Stimulated activated CD4-positive, alpha-beta T cell treated with anti-CD3 and anti-CD28 coated beads, Interleukin-1b, Interleukin-23, amount 100 ng/mL, for 1 hour (primary cell): ENCODE data around the gene DENND5A.
"Not testable (repeated sequence)": the region's sequence is repeated elsewhere in the genome, so short reads cannot be mapped to it uniquely, and the experiment has no call there.

ENCODE experiments used
- DNase-seq, 2 donors: peaks; one replicate each; pipeline ENCODE4 v3.0.0-alpha.2; 2020; ENCODE audit warnings: low read depth in 2 of 2

Gene DENND5A

GRCh38 chr11:9138612-9139579, 126.3 kb downstream of the DENND5A start:
- peak in 1 of 2 donors; percentile 1 for DNase-seq

GRCh38 chr11:9138133-9138453, 127.1 kb downstream of the DENND5A start:
- no peak for DNase-seq

DNA sequence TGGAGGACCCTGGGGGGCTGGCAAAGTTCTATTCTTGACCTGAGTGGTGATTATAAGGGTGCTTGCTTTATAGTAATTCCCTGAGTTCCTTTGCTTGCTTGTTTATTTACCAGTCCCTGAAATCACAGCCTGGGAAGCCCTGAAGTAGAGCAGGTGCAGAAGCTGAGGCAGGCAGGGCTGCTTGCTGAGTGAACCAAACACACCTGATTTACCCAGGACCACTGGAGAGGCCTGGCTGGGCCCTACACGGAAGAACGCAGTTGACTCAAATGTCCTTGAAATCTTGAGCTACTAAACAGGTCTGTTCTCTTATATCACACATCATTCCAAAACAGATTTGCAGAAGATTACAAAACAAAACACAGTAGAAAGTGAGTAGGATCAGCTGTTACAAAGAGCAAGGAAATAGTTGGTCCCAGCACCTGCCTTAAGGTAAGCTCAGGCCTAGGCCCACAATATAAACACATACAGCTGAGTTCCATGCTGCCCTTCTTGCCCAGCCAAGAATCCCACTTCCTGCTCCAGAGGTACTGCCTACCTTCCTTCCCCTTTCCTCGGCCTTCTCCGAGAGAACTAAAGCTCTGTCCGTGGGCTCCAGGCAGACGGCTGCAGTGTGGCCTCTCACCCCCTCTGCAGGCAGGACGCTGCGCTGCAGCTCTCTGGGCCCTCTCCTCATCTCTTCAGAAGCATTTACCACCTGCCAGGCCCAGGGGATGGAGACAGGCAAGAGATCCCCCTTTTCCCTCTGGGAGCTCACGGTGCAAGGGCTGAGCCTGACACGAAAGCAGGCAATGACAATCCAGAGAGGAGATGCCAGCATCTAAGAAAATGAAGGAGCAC, 127.6 kb downstream of the DENND5A start:
- DNase-seq: peak; percentile 21 to 52

DNA sequence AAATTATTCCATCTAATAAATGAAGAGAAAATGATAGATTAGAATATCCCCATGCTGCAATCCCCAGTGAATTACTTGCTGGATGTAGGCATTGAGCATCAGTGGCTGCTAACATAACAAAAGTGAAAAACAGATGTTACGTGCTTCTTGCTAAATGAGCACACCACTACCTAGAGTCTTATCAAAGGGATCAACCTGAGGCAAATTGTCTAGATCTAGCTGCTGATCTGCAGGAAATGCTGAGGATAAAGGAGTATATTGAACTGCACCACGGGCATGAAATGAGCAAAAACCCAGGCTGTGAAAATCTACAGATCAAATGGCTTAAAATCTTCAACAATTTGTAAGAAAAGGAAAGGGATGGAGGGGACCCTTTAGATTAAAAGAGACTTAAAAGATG, 128.4 kb downstream of the DENND5A start:
- DNase-seq: no peak

DNA sequence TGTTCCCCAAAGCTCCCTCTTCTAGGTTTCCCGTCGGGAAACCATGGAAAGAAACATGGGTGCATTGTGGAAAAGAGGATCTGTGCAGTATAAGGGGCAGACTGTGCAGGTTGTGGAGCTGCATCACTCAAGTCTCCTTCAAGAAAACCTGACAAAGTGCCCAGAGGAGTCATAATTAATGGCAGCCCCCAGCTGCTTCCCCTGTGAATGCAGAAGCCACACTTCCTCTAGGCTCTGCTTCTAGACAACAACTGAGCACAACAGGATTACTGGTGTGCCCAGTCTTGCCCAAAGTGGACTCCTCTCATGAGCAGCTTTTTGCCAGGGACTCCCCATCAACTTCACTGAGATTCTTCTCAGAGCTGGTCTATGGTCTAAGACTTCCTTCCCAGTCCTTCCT, 131.2 kb downstream of the DENND5A start:
- DNase-seq: no peak

- DNase-seq: no peak
These were observed 132.8 kb downstream of the DENND5A start for GRCh38 chr11:9132203-9132878.

- DNase-seq: no peak
These were observed 134.9 kb downstream of the DENND5A start for GRCh38 chr11:9130297-9130696.

- DNase-seq: no peak
These were observed 138.5 kb downstream of the DENND5A start for GRCh38 chr11:9126636-9127035.

- no peak for DNase-seq
These were observed 139.8 kb downstream of the DENND5A start for GRCh38 chr11:9125185-9125886.

GRCh38 chr11:9123595-9124304, 141.4 kb downstream of the DENND5A start:
- DNase-seq: no peak

DNA sequence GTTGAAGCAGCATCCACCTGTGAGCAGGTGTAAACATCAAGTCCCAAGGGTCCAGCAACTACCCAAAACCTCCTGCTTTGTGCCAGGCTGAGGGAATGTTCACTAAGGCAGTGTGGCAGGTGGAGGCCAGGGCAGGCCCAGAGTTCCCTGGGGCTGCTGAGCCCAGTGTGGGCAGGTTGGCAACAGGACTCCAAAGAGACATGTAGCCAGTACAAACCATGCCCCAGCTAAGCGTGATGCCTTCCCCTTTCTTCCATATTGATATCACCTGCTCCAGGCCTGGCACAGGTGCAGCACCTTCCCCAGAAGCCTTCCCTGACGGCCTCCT, 143.7 kb downstream of the DENND5A start:
- no peak for DNase-seq

DNA sequence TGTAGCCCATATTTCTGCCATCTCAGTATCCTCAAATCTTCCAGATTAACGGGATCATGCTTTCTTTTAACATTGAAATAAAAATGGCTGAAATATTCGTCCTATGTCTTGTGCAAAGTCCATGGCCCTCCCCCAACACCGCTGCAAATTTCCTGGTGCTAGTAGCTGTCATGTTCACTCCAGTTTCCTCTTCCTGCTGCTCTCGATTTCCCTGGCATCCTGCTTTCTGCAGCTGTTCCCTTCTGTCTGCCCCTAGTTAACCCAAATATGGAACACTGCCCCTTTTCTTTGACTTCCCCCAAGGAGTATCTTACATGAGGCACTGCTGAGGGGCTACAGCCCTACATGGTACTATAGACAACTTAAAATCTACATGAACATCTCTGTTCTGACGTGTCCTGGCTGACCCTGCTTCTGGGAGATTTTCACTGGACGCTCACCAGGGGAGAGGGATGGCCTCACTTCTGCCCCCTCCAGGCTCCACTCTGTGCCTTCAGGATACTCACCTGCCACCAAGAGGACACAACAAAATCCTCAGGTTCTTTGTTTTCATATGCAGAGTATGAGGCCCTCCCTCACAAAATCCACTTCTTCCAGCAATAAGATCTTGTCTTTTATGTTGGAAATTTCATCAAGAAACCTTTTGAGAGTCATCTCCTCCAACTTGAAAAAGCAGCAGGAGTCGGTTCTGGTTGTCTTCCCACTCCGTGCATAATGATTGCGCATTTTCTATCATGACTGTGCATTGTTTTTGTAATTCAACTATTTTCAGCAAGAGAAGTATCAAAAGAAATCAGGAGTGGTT, 144.3 kb downstream of the DENND5A start:
- no peak for DNase-seq

- no peak for DNase-seq
These were observed 146.9 kb downstream of the DENND5A start for GRCh38 chr11:9118277-9118676.

GRCh38 chr11:9112075-9112474, 153.1 kb downstream of the DENND5A start:
- DNase-seq: no peak

DNA sequence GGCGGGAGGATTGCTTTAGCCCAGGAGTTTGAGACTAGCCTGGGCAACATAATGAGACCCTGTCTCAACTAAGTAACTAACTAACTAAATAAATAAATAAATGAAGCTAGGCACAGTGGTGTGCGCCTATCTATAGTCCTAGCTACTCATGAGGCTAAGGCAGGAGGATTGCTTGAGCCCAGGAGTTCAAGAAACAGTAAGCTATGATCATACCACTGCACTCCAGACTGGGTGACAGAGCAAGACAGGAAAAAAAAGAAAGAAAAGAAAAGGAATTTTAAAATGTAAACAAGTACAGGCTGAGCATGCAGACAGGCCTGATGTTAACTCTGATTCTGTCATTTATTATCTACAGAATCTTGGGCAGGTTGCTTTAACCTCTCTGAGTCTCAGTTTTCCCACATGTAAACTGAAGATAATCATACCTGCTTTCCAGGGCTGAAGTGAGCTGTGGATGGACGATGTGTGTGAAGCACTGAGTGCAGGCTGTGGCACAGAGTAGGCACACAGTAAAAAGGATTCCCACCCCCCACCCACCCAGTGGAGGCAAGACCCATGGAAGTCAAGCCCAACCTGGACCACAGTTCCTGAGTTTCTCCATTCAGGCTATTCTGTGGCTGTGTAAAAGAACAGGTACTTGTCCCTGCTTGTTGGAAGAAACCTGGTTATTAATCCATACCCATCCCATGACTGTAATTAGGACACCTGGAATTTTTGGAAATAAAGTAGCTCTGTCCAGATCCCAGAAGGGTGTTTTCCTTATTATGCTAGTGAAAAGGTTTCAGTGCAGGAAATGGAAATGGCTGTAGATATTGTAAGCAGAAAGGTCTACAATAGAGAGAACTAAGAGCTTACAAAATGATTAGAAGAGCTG, 155.1 kb downstream of the DENND5A start:
- DNase-seq: no peak

DNA sequence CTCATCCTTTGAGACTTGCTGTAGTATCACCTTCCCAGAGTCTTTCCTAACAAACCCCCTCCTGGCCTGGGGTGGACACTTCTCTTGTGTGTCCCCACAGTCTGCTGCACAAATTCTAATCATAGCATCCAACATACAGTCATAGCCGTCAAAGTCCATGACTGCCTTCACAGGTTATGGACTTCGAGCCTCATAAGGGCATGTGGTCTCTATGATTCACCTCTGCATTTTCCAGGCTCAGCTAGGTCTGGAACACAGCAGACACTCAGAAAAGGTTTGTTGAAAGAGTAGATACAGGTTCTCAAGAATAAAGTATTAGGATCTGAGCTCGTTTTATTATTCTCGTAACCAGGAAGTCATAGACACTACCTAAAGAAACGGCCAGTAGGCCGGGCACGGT, 160.6 kb downstream of the DENND5A start:
- no peak for DNase-seq

DNA sequence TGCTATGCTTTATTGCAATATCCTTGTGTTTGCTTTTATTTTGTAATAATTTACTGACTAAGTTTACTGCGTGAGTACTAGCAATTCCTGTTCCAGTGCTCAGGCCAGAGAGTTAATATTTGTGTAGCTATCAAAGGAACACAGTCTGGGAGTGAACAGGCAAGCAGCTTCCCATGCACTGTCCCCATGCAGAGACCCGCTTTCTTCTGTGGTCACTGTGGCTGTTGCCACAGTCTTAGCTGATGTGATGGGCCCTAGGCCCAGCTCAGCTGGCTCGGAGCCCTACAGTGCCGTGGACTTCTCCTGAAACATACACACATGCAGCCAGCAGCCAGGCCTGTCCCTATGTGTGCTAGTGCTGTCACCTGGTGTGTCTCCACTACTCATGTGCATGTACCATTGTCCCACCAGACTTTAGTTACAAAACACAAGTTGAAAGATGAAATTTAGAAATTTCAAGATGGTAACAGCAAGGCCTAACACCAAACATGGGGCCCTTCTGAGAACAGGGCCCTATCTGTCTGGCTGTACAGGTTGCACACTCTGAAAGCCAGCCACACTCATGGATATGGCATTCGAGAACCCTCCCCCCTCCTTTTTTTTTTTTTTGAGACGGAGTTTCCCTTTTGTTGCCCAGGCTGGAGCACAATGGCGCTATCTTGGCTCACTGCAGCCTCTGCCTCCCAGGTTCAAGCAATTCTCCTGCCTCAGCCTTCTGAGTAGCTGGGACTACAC, 161.4 kb downstream of the DENND5A start:
- no peak for DNase-seq

GRCh38 chr11:9099617-9100016, 165.5 kb downstream of the DENND5A start:
- DNase-seq: no peak

- not testable (repeated sequence) for DNase-seq
These were observed 166.7 kb downstream of the DENND5A start for GRCh38 chr11:9098455-9098854.
